Stimulated activated CD8-positive, alpha-beta memory T cell treated with anti-CD3 and anti-CD28 coated beads, Interleukin-15, amount 100 ng/mL, for 24 hours (primary cell): ENCODE results near the gene RAD51C.
"Not testable (repeated sequence)": the region's sequence is repeated elsewhere in the genome, so short reads cannot be mapped to it uniquely, and the experiment has no call there.

Source experiments
- DNase-seq: peaks from one replicate; pipeline ENCODE4 v3.0.0-alpha.2; 2020; ENCODE audit warnings: low read depth

RAD51C gene

GRCh38 chr17:58684003-58684402 lies 8.4 kb upstream of the RAD51C start:
- no peak for DNase-seq

GRCh38 chr17:58684462-58684861 lies 7.9 kb upstream of the RAD51C start:
- not testable (repeated sequence) for DNase-seq

- no peak for DNase-seq
These were observed 5.4 kb upstream of the RAD51C start for GRCh38 chr17:58686980-58687379.

- no peak for DNase-seq
These were observed 3.9 kb upstream of the RAD51C start for GRCh38 chr17:58688521-58688920.

- not testable (repeated sequence) for DNase-seq
These were observed 2.4 kb upstream of the RAD51C start for GRCh38 chr17:58690033-58690432.

GRCh38 chr17:58691701-58692238 lies 632 bp upstream of the RAD51C start, which contains the start of gene TEX14:
Gene TEX14, minus strand, starts transcription at chr17:58692045. Its CDS starts 40,044 bp downstream, at chr17:58652001.
- no peak for DNase-seq

- no peak for DNase-seq
These were observed 806 bp downstream of the RAD51C start for GRCh38 chr17:58693208-58693607.

- DNase-seq, result no peak
These were observed 1.3 kb downstream of the RAD51C start for GRCh38 chr17:58693751-58694150.

GRCh38 chr17:58694302-58694701 lies 1.9 kb downstream of the RAD51C start:
- DNase-seq, result no peak

GRCh38 chr17:58694826-58695225 lies 2.4 kb downstream of the RAD51C start:
- DNase-seq, result no peak

- DNase-seq, result no peak
These were observed 7.4 kb downstream of the RAD51C start for GRCh38 chr17:58699771-58700170.

GRCh38 chr17:58702045-58702476 lies 9.7 kb downstream of the RAD51C start:
- DNase-seq, result no peak

- no peak for DNase-seq
These were observed 10.3 kb downstream of the RAD51C start for GRCh38 chr17:58702708-58703107.

- no peak for DNase-seq
These were observed 10.9 kb downstream of the RAD51C start for GRCh38 chr17:58703137-58703915.

- DNase-seq, result no peak
These were observed 11.5 kb downstream of the RAD51C start for GRCh38 chr17:58703916-58704286.

- no peak for DNase-seq
These were observed 14.1 kb downstream of the RAD51C start for GRCh38 chr17:58706351-58707140.

GRCh38 chr17:58710948-58711552 lies 18.6 kb downstream of the RAD51C start:
- no peak for DNase-seq

- DNase-seq, result no peak
These were observed 29.9 kb downstream of the RAD51C start for GRCh38 chr17:58722274-58722673.

- no peak for DNase-seq
These were observed 30.3 kb downstream of the RAD51C start for GRCh38 chr17:58722696-58723095.

GRCh38 chr17:58728798-58729197 lies 36.4 kb downstream of the RAD51C start:
- no peak for DNase-seq

- DNase-seq, result no peak
These were observed 38.5 kb downstream of the RAD51C start for GRCh38 chr17:58730937-58731336.

GRCh38 chr17:58734040-58734439 lies 41.6 kb downstream of the RAD51C start:
- no peak for DNase-seq

GRCh38 chr17:58734811-58735210 lies 42.4 kb downstream of the RAD51C start:
- no peak for DNase-seq
